Measurements from ENCODE around the gene DLG2. TPM values are rescaled to one million over a fixed set of nuclear protein-coding genes. Genes with fewer than 3 reads are reported as not detected.

Gene DLG2
- total RNA-seq, 1 donor from 2014 or later: 13.7 TPM

- no peak for DNase-seq
Measured at GRCh38 chr11:83978942-83979341, 1648.2 kb downstream of the DLG2 start.

GRCh38 chr11:83976086-83976485, 1651.1 kb downstream of the DLG2 start:
- no peak for DNase-seq

GRCh38 chr11:83972536-83972935, 1654.6 kb downstream of the DLG2 start:
- DNase-seq: no peak

GRCh38 chr11:83971063-83971462, 1656.1 kb downstream of the DLG2 start:
- no peak for DNase-seq

GRCh38 chr11:83970061-83970671, 1657.0 kb downstream of the DLG2 start:
- DNase-seq: no peak

- no peak for DNase-seq
Measured at GRCh38 chr11:83957038-83957900, 1669.9 kb downstream of the DLG2 start.

GRCh38 chr11:83956119-83956697, 1670.9 kb downstream of the DLG2 start:
- no peak for DNase-seq

- no peak for DNase-seq
Measured at GRCh38 chr11:83954780-83955179, 1672.4 kb downstream of the DLG2 start.

- DNase-seq: no peak
Measured at GRCh38 chr11:83951521-83951920, 1675.6 kb downstream of the DLG2 start.

GRCh38 chr11:83948200-83948599, 1678.9 kb downstream of the DLG2 start:
- no peak for DNase-seq

GRCh38 chr11:83945976-83946375, 1681.2 kb downstream of the DLG2 start:
- DNase-seq: no peak

- DNase-seq: no peak
Measured at GRCh38 chr11:83941050-83941449, 1686.1 kb downstream of the DLG2 start.

GRCh38 chr11:83938148-83938547, 1689.0 kb downstream of the DLG2 start:
- no peak for DNase-seq

- DNase-seq: no peak
Measured at GRCh38 chr11:83933008-83933407, 1694.1 kb downstream of the DLG2 start.

- no peak for DNase-seq
Measured at GRCh38 chr11:83927422-83927821, 1699.7 kb downstream of the DLG2 start.

GRCh38 chr11:83924795-83925542, 1702.2 kb downstream of the DLG2 start:
- no peak for DNase-seq

- no peak for DNase-seq
Measured at GRCh38 chr11:83923961-83924360, 1703.2 kb downstream of the DLG2 start.

GRCh38 chr11:83922953-83923352, 1704.2 kb downstream of the DLG2 start:
- DNase-seq: no peak

GRCh38 chr11:83922318-83922717, 1704.8 kb downstream of the DLG2 start:
- no peak for DNase-seq

- DNase-seq: no peak
Measured at GRCh38 chr11:83921447-83922192, 1705.5 kb downstream of the DLG2 start.

GRCh38 chr11:83918476-83918875, 1708.7 kb downstream of the DLG2 start:
- DNase-seq: no peak

GRCh38 chr11:83914995-83915394, 1712.1 kb downstream of the DLG2 start:
- no peak for DNase-seq
